AG04450 (cell line): Measurements from ENCODE around the gene SYNPR. TPM values are rescaled to one million over a fixed set of nuclear protein-coding genes. Genes with fewer than 3 reads are reported as not detected.

ENCODE experiments used
- CTCF ChIA-PET: fragments of 300-600, 350-600 bp; formaldehyde crosslinking; extraction: SDS; loops from one replicate; lab custom pipeline; 2022; ENCODE audit warnings: antibody characterized with exemption, inconsistent platforms; lab: Charles Lee
- POLR2A ChIA-PET: fragments of 350-600 bp; formaldehyde crosslinking; extraction: SDS; loops from one replicate; lab custom pipeline; 2021; ENCODE audit warnings: antibody characterized with exemption, inconsistent platforms; lab: Yijun Ruan, JAX
- DNase-seq: peaks from one replicate; pipeline ENCODE4 v3.0.0-alpha.2; 2011; ENCODE audit warnings: low read depth, low spot score
- H3K27ac ChIP-seq: one replicate; pipeline ENCODE4 v1.5.1; 2012; ENCODE audit warnings: low read depth, low read length, control low read depth
- H3K27me3 ChIP-seq: one replicate; pipeline ENCODE4 v1.6.0; 2012; ENCODE audit warnings: low read length; ENCODE audit not compliant: control insufficient read depth, insufficient read depth
- H3K4me3 ChIP-seq: 2 replicates; pipeline ENCODE4 v1.5.1; 2011; ENCODE audit warnings: mild to moderate bottlenecking, low read depth, low read length, control low read depth
- H3K9me3 ChIP-seq: 2 replicates; pipeline ENCODE4 v1.5.1; 2012; ENCODE audit warnings: low read length; ENCODE audit not compliant: control insufficient read depth, insufficient read depth
- CTCF ChIP-seq: IDR thresholded peaks from 2 replicates; pipeline ENCODE4 v1.5.1; 2011; ENCODE audit warnings: low read depth, low read length, control low read depth, inconsistent platforms
- polyA plus RNA-seq: library from polyadenylated mRNA; depleted of rRNA; stranded (reverse); fragments of >200 nt; gene quantifications from 2 replicates; pipeline ENCODE4 v1.2.3, GENCODE V29; 2011

The SYNPR gene
- polyA plus RNA-seq, 1 experiment = not detected

GRCh38 chr3:63593779-63594178 lies 315.7 kb downstream of the SYNPR start:
- ChIA-PET CTCF (no interaction called here), POLR2A (no interaction called here)
- TF ChIP-seq CTCF = no peak
- H3K27me3 ChIP-seq = no peaks in the 10 kb centered on the region
- no peak overlapping the region for H3K4me3 ChIP-seq
- no peak for DNase-seq
- H3K9me3 ChIP-seq = no peaks in the 10 kb centered on the region
- H3K27ac ChIP-seq = no peak overlapping the region

GRCh38 chr3:63595221-63595620 lies 317.1 kb downstream of the SYNPR start:
- TF ChIP-seq CTCF = no peak
- DNase-seq = no peak
- Histone ChIP-seq H3K27me3 (peaks cover 2% of the 10 kb centered on the region), H3K9me3 (no peaks in the 10 kb centered on the region), H3K27ac (no peak overlapping the region), H3K4me3 (no peak overlapping the region)
- POLR2A ChIA-PET = no interaction called here
- CTCF ChIA-PET = no interaction called here

- no peaks in the 10 kb centered on the region for H3K9me3 ChIP-seq
- H3K27me3 ChIP-seq = peaks cover 3% of the 10 kb centered on the region
- no peak overlapping the region for H3K27ac ChIP-seq
- POLR2A ChIA-PET = no interaction called here
- CTCF ChIA-PET = no interaction called here
- H3K4me3 ChIP-seq = no peak overlapping the region
- DNase-seq = no peak
- no peak for TF ChIP-seq CTCF
Measured at GRCh38 chr3:63597019-63597418, 318.9 kb downstream of the SYNPR start.

- ChIA-PET CTCF (no interaction called here), POLR2A (no interaction called here)
- DNase-seq = no peak
- no peak overlapping the region for H3K27ac ChIP-seq
- H3K9me3 ChIP-seq = no peaks in the 10 kb centered on the region
- no peak overlapping the region for H3K4me3 ChIP-seq
- H3K27me3 ChIP-seq = no peaks in the 10 kb centered on the region
- TF ChIP-seq CTCF = no peak
Measured at GRCh38 chr3:63607716-63608115, 329.6 kb downstream of the SYNPR start.

GRCh38 chr3:63609408-63609807 lies 331.3 kb downstream of the SYNPR start:
- ChIA-PET POLR2A (no interaction called here), CTCF (no interaction called here)
- no peak for DNase-seq
- no peak overlapping the region for H3K4me3 ChIP-seq
- H3K27me3 ChIP-seq = no peaks in the 10 kb centered on the region
- TF ChIP-seq CTCF = no peak
- H3K27ac ChIP-seq = no peak overlapping the region
- H3K9me3 ChIP-seq = no peaks in the 10 kb centered on the region
